Cerebellar cortex (tissue), 1 donor: Measurements from ENCODE around the gene ST6GALNAC1.
"Not testable (repeated sequence)": the region's sequence is repeated elsewhere in the genome, so short reads cannot be mapped to it uniquely, and the experiment has no call there.

Experiments used
- DNase-seq: peaks from one replicate; pipeline ENCODE4 v3.0.0-alpha.2; 2015; ENCODE audit warnings: low spot score

The ST6GALNAC1 gene

DNA sequence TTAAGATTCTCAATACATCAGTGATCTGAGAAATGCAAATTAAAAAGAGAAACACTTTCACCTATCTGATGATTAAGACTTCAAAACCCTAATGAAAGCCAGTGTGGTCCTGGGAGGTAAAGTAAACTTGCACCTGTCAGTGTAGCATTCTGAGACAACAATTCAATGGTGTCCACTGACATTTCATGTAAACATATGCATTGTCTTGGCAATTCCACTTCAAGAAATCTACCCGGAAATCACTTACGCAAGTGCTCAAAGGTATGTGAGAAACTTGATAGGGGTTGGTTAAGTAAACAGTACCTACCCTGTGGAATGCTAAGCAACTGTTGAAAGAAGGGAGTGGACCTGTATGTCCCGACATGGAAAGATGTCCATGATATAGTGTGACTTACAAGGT, 2.1 kb downstream of the ST6GALNAC1 start:
- no peak for DNase-seq

DNA sequence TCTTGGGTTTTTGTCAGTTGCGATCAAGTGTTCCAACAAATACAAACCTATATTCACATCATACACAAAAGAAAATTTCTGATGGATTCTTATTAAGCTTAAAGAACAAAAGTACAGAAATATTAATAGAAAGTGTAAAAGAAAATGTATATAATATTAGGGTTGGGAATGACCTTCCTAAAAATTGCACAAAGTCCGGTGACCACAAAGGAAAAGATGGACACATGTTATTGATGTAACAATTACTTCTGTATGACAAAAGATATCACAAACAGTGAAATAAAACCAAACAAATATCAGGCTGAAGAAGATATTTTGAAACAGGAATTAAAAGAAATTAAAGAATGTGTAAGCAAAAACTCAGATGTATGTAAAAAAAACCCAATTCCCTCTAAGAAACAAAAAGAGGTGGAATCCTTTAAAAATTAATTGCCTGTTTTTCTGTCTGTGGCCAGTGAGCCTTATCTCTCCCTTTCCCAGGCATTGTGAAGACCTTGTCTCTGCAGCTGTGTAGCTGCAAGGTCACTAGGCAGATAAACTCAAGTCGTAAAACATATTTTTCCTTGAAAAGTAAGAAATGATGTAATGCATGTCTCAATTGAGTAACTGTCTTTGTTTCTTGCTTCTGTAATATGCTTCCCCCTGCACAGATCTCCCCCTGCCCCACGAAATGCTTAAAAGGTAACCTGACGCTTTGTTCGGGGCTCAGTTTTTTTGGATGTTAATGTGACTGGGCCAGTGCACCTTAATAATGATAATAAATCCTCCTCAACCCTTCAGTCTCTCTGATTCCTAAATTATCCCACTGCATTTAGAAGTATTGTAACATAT, 2.8 kb downstream of the ST6GALNAC1 start:
- DNase-seq: no peak

DNA sequence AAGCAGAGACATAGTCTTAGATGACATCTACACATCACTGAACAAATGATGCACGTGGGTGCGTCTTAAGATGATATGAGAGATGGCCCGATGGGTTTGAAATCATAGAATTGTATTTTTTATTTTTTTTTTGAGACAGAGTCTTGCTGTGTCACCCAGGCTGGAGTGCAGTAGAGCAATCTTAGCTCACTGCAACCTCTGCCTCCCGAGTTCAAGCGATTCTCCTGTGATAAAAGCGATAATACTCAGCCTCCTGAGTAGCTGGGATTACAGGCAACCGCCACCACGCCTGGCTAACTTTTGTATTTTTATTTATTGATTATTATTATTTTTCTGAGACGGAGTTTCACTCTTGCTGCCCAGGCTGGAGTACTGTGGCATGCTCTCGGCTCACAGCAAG, 5.3 kb downstream of the ST6GALNAC1 start:
- no peak for DNase-seq

DNA sequence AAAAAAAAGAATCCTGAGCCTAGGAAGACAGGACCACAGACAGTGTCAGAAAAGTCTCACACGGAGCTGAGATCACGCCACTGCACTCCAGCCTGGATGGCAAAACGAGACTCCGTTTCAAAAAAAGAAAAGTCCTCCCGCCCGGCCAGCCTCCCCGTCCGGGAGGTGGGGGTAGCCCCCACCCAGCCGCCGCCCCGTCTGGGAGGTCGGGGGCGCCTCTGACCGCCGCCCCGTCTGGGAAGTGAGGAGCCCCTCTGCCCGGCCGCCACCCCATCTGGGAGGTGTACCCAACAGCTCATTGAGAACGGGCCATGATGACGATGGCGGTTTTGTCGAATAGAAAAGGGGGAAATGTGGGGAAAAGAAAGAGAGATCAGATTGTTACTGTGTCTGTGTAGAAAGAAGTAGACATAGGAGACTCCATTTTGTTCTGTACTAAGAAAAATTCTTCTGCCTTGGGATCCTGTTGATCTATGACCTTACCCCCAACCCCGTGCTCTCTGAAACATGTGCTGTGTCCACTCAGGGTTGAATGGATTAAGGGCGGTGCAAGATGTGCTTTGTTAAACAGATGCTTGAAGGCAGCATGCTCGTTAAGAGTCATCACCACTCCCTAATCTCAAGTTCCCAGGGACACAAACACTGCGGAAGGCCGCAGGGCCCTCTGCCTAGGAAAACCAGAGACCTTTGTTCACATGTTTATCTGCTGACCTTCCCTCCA, 6.9 kb downstream of the ST6GALNAC1 start:
- DNase-seq: not testable (repeated sequence)

DNA sequence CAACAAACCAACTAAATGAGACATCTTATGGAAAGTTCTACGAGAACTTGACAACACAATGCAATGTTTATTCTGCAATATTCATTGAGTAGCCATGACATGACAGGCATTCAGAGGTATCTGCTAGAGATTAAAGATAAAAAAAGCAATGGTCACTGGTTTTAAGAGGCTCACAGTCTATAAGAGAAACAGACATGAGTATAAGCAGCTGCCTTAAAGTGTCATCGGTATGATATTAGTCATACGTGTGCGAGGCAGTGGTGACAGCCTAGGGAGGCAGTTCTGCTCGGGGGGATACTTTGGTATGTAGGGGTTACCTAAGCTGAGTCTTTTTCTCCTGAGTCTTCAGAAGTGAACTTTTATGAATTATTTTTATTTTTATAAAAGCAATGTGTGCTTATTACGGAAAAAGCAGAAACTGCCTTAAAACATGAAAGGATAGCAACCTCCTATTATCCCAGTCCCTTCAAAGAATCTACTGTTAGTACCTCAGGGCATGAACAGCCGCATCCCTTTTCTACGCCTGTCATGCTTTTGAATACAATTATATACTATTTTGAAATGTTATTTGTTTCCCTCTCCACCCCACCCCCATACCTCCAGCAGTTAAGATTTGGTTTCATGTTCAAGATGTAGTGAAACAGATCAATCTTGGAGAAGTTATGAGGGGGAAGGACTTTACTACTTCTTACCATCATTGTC, 7.7 kb downstream of the ST6GALNAC1 start:
- no peak for DNase-seq

DNA sequence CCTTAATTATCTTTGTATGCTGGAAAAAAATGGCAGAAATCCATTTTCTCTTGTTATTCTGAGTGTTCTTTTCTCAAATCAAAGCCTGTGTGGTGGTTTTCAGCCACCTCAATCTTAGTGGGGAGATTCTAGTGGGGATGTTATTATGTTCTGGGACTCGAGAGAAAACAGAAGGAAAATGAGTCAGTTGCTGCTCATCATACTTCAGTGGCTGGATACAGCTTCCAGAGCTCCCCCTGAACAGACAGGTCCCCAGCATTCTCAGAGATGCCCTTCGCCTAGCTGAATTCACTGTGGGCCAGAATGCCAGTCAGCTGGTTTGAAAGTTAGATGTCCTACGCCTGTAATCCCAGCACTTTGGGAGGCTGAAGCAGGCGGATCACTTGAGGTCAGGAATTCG, 8.5 kb downstream of the ST6GALNAC1 start:
- DNase-seq: no peak

DNA sequence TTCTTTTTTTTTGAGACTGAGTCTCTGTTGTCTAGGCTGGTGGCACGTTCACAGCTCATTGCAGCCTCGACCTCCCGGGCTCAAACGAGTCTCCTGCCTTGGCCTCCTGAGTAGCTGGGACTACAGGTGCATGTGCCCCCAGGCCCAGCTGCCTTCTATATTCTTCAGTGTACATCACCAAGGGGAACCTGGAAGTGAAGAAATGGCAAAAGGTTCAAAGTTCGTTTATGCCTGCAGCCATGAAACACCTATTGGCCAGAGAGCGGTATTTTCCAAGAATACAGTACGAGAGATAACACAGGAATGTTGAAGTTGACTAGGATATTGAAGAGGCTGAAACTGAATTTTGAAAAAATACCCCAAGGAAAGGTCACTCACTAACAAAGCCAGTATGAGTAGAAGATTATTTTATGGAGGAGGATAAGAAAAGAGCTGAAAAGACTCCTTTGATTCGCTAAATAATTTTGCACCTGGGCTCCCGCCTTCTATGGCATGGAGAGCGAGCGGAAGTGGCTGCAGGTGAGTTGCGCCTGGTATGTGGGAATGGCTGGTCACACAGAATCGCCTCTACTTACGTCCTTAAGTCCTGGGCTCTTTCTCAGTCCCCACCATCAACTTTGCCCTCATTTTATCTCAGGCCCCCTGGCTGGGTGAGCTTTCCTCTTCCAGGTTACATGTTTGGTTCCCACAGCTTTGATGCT, 9.8 kb downstream of the ST6GALNAC1 start:
- DNase-seq: no peak

DNA sequence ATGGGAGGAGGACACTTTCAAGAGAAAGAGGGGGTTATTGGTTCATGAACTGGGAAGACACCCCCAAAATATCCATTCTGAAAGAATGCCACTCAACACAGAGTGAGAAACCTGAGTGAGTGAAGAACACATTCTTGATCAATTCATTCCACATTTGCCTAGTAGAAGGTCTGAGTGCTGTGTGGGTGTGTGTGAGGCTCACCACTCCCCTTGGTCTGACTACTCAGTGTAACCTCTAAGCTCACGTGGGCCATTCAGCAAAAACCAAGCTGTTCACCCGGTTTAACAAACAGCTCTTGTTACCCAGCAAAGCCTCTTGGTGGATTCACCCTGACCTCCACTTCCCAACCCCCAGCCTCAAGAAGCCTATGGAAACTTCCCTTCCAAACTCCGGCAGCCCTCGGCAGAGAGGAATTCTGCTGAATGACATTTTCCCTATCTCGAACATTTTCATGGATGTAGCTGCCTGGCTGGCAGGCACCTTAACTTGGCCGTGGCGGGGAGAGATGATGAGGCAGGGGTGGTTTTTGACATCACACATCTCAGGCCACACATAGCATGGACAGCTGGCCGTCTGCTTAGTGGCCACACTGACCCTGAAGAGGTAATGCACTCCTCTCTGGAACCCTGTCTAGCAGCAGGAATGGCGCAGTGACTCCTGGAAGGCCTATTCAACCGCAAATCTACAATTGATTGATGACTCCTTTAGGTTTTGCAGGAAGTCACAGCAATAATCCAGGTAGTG, 11.6 kb downstream of the ST6GALNAC1 start:
- no peak for DNase-seq

DNA sequence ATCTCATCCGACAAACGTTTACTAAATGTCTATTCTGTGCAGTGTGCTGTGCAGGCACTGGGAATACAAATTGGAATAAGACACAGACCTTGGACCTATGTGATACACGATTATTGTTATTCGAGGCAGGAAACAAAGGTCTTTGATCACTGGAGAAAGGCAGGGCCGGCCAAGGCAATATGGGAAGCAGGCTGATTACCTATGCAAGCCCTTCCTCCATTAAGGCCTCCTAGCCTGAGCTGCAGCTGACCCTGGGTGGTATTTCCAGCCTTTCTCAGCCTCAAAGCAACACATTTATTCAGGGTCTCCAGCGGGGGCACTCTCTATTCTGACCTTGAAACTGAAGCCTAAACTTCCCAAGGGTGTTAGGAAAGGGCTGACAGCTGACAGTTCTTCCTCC, 13.4 kb downstream of the ST6GALNAC1 start:
- no peak for DNase-seq

DNA sequence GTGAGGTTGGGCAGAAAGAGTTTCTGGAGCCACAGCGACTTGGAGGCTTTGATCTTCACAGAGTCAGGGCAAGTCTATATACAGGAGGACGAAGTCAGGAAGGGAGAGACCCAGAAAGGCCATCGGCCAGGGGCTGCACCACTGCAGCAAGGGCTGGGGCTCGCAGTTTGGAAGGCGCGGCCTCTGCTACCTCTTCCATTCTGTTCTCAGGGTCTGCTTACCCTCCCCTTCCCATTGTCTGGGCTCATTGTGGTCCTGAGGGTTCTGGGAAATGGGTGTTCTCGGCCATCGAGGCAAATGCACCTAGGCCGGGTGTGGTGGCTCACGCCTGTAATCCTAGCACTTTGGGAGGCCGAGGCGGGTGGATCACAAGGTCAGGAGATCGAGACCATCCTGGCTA, 16.0 kb downstream of the ST6GALNAC1 start:
- no peak for DNase-seq

DNA sequence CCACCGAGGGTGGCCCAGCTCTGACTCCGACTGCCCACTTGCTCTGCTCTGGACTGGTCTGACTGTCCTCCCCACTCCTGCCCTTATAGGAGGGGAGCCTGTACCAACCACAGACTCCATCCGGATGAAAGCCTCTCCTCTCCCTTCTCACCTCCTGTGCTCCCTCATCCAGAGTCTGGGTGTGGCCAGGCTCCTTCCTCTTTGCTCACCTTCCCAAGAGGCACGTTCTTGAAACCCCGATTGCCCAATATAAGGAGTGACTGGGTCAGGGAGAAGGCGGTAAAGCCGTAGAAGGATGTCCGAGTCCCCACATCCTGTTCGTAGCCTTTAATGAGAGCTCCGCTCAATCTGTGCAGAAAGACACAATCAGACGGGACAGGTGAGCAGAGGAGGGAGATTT, 17.1 kb downstream of the ST6GALNAC1 start:
- no peak for DNase-seq

DNA sequence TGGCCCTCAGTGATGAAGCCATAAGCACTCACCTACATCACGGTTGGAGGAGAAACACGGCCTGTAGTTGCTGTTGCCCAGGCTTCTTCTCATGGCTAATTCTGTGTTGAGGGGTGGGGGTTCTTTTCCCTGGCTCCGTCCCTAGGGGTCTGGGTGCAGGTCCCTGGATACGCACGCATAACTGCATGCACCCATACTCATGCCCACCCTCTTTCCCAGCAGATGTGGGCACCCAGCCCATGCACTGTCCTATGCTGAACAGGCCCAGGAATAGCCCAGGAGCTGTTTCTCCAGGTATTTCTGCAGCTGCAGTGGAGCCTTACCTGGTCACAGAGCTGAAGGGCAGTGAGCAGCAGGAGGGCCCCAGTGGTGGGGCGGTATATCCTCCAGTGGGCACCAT, 18.1 kb downstream of the ST6GALNAC1 start:
- no peak for DNase-seq

DNA sequence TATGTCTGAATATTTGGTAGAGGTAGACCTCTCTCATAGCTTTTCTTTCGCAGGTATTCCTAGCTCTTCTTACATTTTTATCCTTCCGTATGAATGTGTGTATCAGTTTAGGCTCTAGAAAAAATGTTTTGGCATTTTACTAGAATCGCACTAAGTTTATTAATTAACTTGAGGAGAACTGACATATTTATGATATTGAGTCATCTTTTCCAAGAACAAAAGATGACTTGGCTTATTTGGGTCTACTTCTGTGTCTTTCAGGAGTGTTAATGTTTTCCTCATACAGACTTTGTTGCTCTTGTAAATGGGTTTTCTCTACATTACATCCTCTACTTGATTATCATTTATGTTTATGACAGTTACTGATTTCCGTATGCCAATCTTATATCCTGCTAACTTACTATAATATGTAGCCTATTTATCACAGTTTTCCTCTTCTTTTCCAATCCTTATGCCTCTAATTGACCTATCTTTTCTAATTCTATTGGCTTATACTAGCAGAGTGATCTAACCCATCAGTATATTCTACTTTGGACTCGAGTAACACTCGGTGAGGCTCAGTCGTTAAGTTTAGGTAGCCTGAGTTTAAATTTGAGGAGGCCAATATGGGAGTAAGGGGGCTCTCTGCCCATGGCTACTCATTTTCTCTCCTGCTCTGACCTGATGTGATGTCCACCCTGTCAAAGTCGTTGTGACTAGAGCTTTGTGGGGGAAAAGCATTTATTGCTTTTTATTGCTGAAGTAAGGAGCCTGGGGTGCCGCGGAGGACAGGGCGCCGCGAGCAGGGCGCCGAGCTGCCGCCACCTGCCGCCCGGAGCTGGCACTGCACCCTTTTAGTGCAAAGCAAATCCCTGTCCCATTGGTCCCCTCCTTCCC, 20.0 kb downstream of the ST6GALNAC1 start:
- peak; percentile 68 for DNase-seq

DNA sequence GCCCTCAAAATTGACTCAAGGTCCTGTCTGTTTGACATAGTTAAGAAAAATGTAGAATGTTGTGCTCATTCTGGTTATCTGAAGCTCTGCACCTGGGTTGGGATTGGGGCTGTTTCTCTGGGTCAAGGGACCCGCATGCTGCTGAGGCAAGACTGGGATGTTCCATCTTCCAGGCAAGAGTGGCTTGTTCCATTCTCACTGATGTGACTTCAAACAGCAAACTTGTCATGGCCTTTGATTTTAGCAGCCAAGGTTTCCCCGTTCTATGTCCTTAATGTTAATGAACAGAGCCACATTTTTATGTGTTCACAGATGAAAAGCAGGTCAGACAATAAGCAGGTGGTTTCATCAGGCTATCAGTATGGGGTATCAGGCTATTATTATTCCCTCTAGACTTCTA, 25.7 kb downstream of the ST6GALNAC1 start:
- DNase-seq: no peak

DNA sequence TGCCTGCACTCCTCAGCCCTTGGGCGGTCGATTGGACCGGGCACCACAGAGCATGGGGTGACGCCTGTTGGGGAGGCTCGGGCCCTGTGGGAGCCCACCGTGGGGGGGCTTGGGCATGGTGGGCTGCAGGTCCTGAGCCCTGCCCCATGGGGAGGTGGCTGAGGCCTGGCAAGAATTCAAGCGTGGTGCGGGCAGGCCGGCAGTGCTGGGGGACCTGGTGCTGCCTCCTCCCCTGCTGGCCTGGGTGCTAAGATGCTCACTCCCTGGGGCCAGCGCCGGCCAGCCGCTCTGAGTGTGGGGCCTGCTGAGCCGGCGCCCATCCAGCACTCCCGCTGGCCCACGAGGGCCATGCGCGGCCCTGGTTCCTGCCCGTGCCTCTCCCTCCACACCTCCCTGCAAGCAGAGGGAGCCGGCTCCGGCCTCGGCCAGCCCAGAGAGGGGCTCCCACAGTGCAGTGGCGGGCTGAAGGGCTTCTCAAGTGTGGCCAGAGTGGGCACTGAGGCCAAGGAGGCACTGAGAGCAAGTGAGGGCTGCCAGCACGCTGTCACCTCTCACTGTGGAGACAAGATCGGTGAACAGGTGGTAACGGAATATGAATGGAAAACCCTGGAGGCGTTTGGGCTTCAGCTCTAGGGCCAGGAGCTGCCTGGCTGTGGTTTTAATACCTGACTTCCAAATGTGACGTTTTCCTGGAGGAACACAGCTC, 28.5 kb downstream of the ST6GALNAC1 start:
- no peak for DNase-seq

DNA sequence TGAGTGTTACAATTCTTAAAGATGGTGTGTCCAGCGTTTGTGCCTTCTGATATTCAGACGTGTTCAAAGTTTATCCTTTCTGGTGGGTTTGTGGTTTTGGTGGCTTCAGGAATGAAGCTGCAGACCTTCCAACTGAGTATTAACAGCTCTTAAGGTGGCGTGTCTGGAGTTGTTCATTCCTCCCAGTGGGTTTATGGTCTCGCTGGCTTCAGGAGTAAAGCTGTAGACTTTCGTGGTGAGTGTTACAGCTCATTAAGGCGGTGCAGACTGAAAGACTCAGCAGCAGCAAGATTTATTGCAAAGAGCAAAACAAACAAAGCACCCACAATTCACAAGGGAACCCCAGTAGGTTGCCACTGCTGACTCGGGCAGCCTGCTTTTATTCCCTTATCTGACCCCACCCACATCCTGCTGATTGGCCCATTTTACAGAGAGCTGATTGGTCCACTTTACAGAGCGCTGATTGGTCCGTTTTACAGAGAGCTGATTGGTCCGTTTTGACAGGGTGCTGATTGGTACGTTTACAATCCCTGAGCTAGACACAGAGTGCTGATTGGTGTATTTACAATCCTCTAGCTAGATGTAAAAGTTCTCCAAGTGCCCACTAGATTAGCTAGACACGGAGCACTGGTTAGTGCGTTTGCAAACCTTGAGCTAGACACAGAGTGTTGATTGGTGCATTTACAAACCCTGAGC, 29.3 kb downstream of the ST6GALNAC1 start:
- not testable (repeated sequence) for DNase-seq

DNA sequence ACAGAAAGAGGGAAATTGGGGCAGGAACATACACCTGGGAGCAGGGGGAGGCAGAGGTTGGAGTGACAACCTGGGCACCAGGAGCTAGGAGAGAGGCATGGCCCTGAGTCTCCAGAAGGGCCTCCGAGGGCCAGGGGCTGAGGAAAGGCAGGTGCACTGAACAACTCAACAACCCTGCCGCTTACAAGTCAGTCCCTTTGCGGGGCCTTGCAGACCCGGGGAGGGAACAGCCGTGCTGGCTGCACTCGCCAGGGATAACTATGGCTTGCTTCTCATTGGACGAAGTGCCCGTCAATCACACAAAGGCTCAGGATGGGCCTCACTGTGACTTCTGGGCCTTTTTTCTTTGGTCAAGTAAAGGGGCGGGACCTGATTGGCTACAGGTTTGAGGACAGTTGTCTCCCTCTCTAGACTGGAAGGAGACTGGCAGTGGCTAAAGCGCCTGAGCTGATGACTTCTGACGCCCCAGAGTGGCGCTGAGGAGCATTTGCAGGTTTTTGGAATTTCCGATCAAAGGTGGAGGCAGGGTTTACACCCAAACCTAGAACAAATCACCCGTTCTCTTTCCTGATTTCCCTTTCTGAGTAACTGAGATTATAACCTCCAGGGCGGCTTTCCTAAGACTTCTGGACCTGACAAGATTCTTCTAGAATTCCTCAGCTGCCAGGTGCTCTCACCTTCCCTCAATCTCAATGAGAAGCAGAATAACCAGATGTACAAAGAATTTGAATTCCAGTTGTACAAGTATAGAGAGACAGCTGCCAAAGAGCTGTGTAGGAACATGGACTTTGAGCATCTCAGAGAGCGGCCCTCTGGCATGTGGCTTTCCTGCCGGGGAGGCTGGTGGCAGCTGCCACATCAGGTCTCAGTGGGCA, 30.3 kb downstream of the ST6GALNAC1 start:
- peak; percentile 91 for DNase-seq

DNA sequence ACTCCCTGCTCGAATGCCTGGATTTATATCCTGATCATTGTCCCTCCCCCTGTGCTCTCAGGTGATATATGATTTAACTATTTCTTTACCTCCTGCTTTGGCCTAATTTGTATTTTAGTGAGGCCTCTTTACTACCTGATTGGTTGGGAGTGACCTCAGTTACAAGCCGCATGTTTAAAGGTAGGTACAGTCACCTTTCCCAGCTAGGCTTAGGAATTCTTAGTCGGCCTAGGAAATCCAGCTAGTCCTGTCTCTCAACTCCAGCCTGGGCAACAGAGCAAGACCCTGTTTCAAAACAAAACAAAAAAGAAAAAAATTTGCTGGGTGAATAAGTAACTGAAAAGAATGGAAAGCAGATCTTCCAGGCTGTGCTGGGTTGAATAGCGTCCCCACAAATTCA, 31.1 kb downstream of the ST6GALNAC1 start:
- DNase-seq: no peak
